Measurements from ENCODE around the gene RHPN2.
A peak's percentile ranks its signal among the peaks of the same experiment; 100 is the strongest.
"Not testable (repeated sequence)": the region's sequence is repeated elsewhere in the genome, so short reads cannot be mapped to it uniquely, and the experiment has no call there.

The RHPN2 gene

GRCh38 chr19:33025468-33026238 is 39.0 kb downstream of the RHPN2 start:
- DNase-seq, result not testable (repeated sequence)

- DNase-seq, result no peak
Observed at GRCh38 chr19:33024398-33024797, 40.3 kb downstream of the RHPN2 start.

- no peak for DNase-seq
Observed at GRCh38 chr19:33022472-33023116, 42.1 kb downstream of the RHPN2 start.

GRCh38 chr19:33010891-33011290 is 53.8 kb downstream of the RHPN2 start:
- not testable (repeated sequence) for DNase-seq

- DNase-seq, result no peak
Observed at GRCh38 chr19:33008738-33009137, 56.0 kb downstream of the RHPN2 start.

GRCh38 chr19:33005440-33005839 is 59.2 kb downstream of the RHPN2 start:
- DNase-seq, result no peak

- not testable (repeated sequence) for DNase-seq
Observed at GRCh38 chr19:33003424-33004024, 61.2 kb downstream of the RHPN2 start.

- peak; percentile 2 for DNase-seq
Observed at GRCh38 chr19:33002126-33002865, 62.4 kb downstream of the RHPN2 start.

- no peak for DNase-seq
Observed at GRCh38 chr19:33000910-33001309, 63.8 kb downstream of the RHPN2 start.

- DNase-seq, result no peak
Observed at GRCh38 chr19:33000510-33000909, 64.2 kb downstream of the RHPN2 start.

- DNase-seq, result no peak
Observed at GRCh38 chr19:32998722-32999121, 66.0 kb downstream of the RHPN2 start.

- DNase-seq, result no peak
Observed at GRCh38 chr19:32997716-32998355, 66.9 kb downstream of the RHPN2 start.

- not testable (repeated sequence) for DNase-seq
Observed at GRCh38 chr19:32997061-32997464, 67.6 kb downstream of the RHPN2 start.

- not testable (repeated sequence) for DNase-seq
Observed at GRCh38 chr19:32995966-32996365, 68.7 kb downstream of the RHPN2 start.

- no peak for DNase-seq
Observed at GRCh38 chr19:32988724-32989123, 76.0 kb downstream of the RHPN2 start.

- not testable (repeated sequence) for DNase-seq
Observed at GRCh38 chr19:32988254-32988653, 76.4 kb downstream of the RHPN2 start.

GRCh38 chr19:32982488-32982887 is 82.2 kb downstream of the RHPN2 start:
- DNase-seq, result not testable (repeated sequence)

- DNase-seq, result not testable (repeated sequence)
Observed at GRCh38 chr19:32979807-32980206, 84.9 kb downstream of the RHPN2 start.

GRCh38 chr19:32977813-32978212 is 86.9 kb downstream of the RHPN2 start:
- DNase-seq, result not testable (repeated sequence)

GRCh38 chr19:32977280-32977679 is 87.4 kb downstream of the RHPN2 start:
- no peak for DNase-seq

- peak; percentile 59 for DNase-seq
Observed at GRCh38 chr19:32976223-32976805, 88.4 kb downstream of the RHPN2 start.
